ENCODE measurements around the gene PCYT2. TPM values are rescaled to one million over a fixed set of nuclear protein-coding genes. Genes with fewer than 3 reads are reported as not detected.

PCYT2 gene
- total and polyA plus RNA-seq, 2 donors (not counting 1 experiment from before 2014, with no cell fraction given): 46.0 to 65.6 TPM

GRCh38 chr17:81871387-81872230 lies 39.6 kb downstream of the PCYT2 start:
- peaks cover 13% of the 10 kb centered on the region for H3K36me3 ChIP-seq (ENCODE audit: control insufficient read depth, insufficient read depth, low read length)
- peak overlapping the region; percentile 69 for H2AFZ ChIP-seq (ENCODE audit: low read length)
- TF ChIP-seq EZH2 (IDR thresholded peaks at IDR 0.05; ENCODE audit: low read length, missing control alignments): no peak
- peak in 1 of 2 donors; percentile 27 for TF ChIP-seq CTCF (conservative IDR thresholded peaks at IDR 0.05 in 1 of 2, IDR thresholded peaks at IDR 0.05 in 1 of 2; ENCODE audit: low read depth in 1 of 2, low read length in 2 of 2)
- H3K9ac ChIP-seq (ENCODE audit: insufficient read depth, low read length): peak overlapping the region; percentile 97
- peaks cover 26% of the 10 kb centered on the region for H3K79me2 ChIP-seq (ENCODE audit: control insufficient read depth, insufficient read depth, low read length)
- H3K4me3 ChIP-seq (replicated peaks in 1 of 4; ENCODE audit: control extremely low read depth in 1 of 4, insufficient read depth in 1 of 4, low read depth in 3 of 4, low read length in 4 of 4): peak overlapping the region; percentile 55 to 89 (median 73)
- H3K27ac ChIP-seq (ENCODE audit: insufficient read depth, low read length): peak overlapping the region; percentile 99
- peaks cover 18% of the 10 kb centered on the region for H3K4me1 ChIP-seq (ENCODE audit: control insufficient read depth, extremely low read depth, insufficient read depth, low read length)
- H3K9me3 ChIP-seq (ENCODE audit: control insufficient read depth, insufficient read depth, low read depth, low read length): no peaks in the 10 kb centered on the region
- H3K4me2 ChIP-seq (ENCODE audit: extremely low read depth, insufficient read depth, low read length): peak overlapping the region; percentile 97
- no peaks in the 10 kb centered on the region for H4K20me1 ChIP-seq (ENCODE audit: control insufficient read depth, extremely low read depth, insufficient read depth, low read length)
- no peaks in the 10 kb centered on the region for H3K27me3 ChIP-seq (ENCODE audit: control insufficient read depth, insufficient read depth, low read length)
- peak; percentile 78 to 89 for DNase-seq (ENCODE audit: low read depth in 2 of 2)

- DNase-seq (ENCODE audit: low read depth in 2 of 2): no peak
- Histone ChIP-seq H3K4me2 (ENCODE audit: extremely low read depth, insufficient read depth, low read length) (peak within 1 kb of the TSS; percentile 97), H3K27me3 (ENCODE audit: control insufficient read depth, insufficient read depth, low read length) (no peaks in the 10 kb centered on the region), H3K4me1 (ENCODE audit: control insufficient read depth, extremely low read depth, insufficient read depth, low read length) (peaks cover 18% of the 10 kb centered on the region), H3K9ac (ENCODE audit: insufficient read depth, low read length) (peak within 1 kb of the TSS; percentile 97), H4K20me1 (ENCODE audit: control insufficient read depth, extremely low read depth, insufficient read depth, low read length) (no peaks in the 10 kb centered on the region), H3K9me3 (ENCODE audit: control insufficient read depth, insufficient read depth, low read depth, low read length) (no peaks in the 10 kb centered on the region), H2AFZ (ENCODE audit: low read length) (peak within 1 kb of the TSS; percentile 69), H3K4me3 (replicated peaks in 1 of 4; ENCODE audit: control extremely low read depth in 1 of 4, insufficient read depth in 1 of 4, low read depth in 3 of 4, low read length in 4 of 4) (peak within 1 kb of the TSS; percentile 61 to 89 (median 87)), H3K36me3 (ENCODE audit: control insufficient read depth, insufficient read depth, low read length) (peaks cover 14% of the 10 kb centered on the region), H3K79me2 (ENCODE audit: control insufficient read depth, insufficient read depth, low read length) (peaks cover 26% of the 10 kb centered on the region), H3K27ac (ENCODE audit: insufficient read depth, low read length) (peak within 1 kb of the TSS; percentile 99)
- TF ChIP-seq CTCF (conservative IDR thresholded peaks at IDR 0.05 in 1 of 2, IDR thresholded peaks at IDR 0.05 in 1 of 2; ENCODE audit: low read depth in 1 of 2, low read length in 2 of 2): no peak
- TF ChIP-seq EZH2 (IDR thresholded peaks at IDR 0.05; ENCODE audit: low read length, missing control alignments): no peak
These were observed 40.2 kb downstream of the PCYT2 start, which contains the start of gene ARHGDIA for GRCh38 chr17:81870981-81871386. Gene ARHGDIA, minus strand, starts transcription at chr17:81871337. Its CDS starts 1,407 bp downstream, at chr17:81869930.

DNA sequence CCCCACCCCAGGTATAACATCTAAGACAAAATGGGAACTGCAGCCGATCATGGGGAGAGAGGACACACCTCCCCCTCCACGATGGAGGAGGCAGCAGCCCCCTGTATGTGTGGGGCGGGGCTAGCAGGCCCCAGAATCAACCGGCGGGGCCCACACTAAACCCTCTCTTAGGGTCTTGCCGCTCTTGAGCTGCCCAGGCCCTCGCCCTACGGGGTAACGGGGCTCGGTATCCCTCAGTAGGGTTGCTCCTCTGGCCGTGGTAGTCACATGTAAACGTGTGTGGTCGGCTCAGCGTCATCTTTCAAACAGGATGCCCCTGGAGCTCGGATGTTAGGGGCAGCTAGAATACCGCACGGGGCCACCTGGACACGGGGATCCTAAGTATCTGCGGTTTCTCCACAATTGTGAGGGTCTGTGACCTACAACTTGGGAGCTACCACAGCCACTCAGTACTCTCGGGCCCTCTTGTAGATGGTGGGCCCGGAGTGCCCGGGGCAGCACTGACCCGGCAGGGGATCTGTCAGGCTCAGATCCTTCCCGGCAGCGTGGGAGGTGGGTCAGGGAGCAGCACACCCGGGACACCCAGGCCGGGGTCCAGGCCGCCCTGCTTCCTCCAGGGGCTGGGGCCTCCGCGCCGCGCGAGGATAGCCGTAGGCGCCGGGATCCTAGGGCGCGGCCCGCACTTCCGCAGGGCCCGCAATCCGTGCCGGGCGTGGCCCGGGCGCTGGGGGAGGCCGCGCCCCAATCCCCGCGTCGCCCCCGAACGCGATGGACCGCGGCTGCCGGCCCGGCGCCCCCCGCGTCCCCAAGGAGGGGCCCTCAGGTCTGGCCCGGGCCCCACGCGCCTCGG lies 40.8 kb downstream of the PCYT2 start:
- TF ChIP-seq CTCF (conservative IDR thresholded peaks at IDR 0.05 in 1 of 2, IDR thresholded peaks at IDR 0.05 in 1 of 2; ENCODE audit: low read depth in 1 of 2, low read length in 2 of 2) (no peak), EZH2 (IDR thresholded peaks at IDR 0.05; ENCODE audit: low read length, missing control alignments) (no peak)
- Histone ChIP-seq H3K27ac (ENCODE audit: insufficient read depth, low read length) (peak overlapping the region; percentile 97), H4K20me1 (ENCODE audit: control insufficient read depth, extremely low read depth, insufficient read depth, low read length) (no peaks in the 10 kb centered on the region), H2AFZ (ENCODE audit: low read length) (no peak overlapping the region), H3K79me2 (ENCODE audit: control insufficient read depth, insufficient read depth, low read length) (peaks cover 26% of the 10 kb centered on the region), H3K9ac (ENCODE audit: insufficient read depth, low read length) (peak overlapping the region; percentile 97), H3K36me3 (ENCODE audit: control insufficient read depth, insufficient read depth, low read length) (peaks cover 20% of the 10 kb centered on the region), H3K4me2 (ENCODE audit: extremely low read depth, insufficient read depth, low read length) (peak overlapping the region; percentile 97), H3K9me3 (ENCODE audit: control insufficient read depth, insufficient read depth, low read depth, low read length) (no peaks in the 10 kb centered on the region), H3K4me1 (ENCODE audit: control insufficient read depth, extremely low read depth, insufficient read depth, low read length) (peaks cover 20% of the 10 kb centered on the region), H3K27me3 (ENCODE audit: control insufficient read depth, insufficient read depth, low read length) (no peaks in the 10 kb centered on the region), H3K4me3 (replicated peaks in 1 of 4; ENCODE audit: control extremely low read depth in 1 of 4, insufficient read depth in 1 of 4, low read depth in 3 of 4, low read length in 4 of 4) (peak overlapping the region; percentile 61 to 89 (median 87))
- peak; percentile 46 to 66 for DNase-seq (ENCODE audit: low read depth in 2 of 2)
